Muscle of leg (tissue), 11 donors: ENCODE results near the gene PAM16. TPM values are rescaled to one million over a fixed set of nuclear protein-coding genes. Genes with fewer than 3 reads are reported as not detected.

Experiments used
- DNase-seq: peaks from one replicate; pipeline ENCODE4 v3.0.0; 2013
- H3K27ac ChIP-seq: one replicate; pipeline ENCODE4 v1.5.1; 2013; ENCODE audit warnings: mild to moderate bottlenecking, low read length, control low read depth
- H3K27me3 ChIP-seq: one replicate; pipeline ENCODE4 v1.6.1; 2013; ENCODE audit warnings: low read length; ENCODE audit not compliant: control insufficient read depth, insufficient read depth
- H3K36me3 ChIP-seq: one replicate; pipeline ENCODE4 v1.6.1; 2013; ENCODE audit warnings: low read length; ENCODE audit not compliant: control insufficient read depth, insufficient read depth
- H3K4me1 ChIP-seq: one replicate; pipeline ENCODE4 v1.6.1; 2013; ENCODE audit warnings: low read length; ENCODE audit not compliant: control insufficient read depth, insufficient read depth
- H3K4me3 ChIP-seq: one replicate; pipeline ENCODE4 v1.5.1; 2013; ENCODE audit warnings: low read length, control low read depth
- H3K9me3 ChIP-seq: replicated peaks from 2 replicates; pipeline ENCODE4 v1.6.1; 2013; ENCODE audit warnings: low read depth, low read length; ENCODE audit not compliant: control insufficient read depth
- WGBS: methylation state at CpG from one replicate; pipeline ENCODE4 v1.1.5; 2013; ENCODE audit warnings: missing lambda C conversion rate; ENCODE audit not compliant: insufficient coverage; 5-methylcytosine and 5-hydroxymethylcytosine counted together
- polyA plus RNA-seq, 8 donors: library from polyadenylated mRNA; unstranded; fragments of 120-200 nt; gene quantifications; one replicate each; pipeline versions ENCODE4 v1.2.1 to v1.2.3, GENCODE V29; 2013; ENCODE audit warnings: inconsistent platforms in 1 of 8, low replicate concordance in 1 of 8; ENCODE audit not compliant: insufficient read length in 8 of 8, insufficient read depth in 1 of 8
- total RNA-seq: library from RNA; stranded (reverse); fragments of 120-200 nt; gene quantifications from one replicate; pipeline ENCODE4 v1.2.4, GENCODE V29; 2013

Gene PAM16
- total and polyA plus RNA-seq, 9 donors, result 22.1 to 34.0 (median 27.8) TPM

GRCh38 chr16:4377573-4378154 is 26.5 kb upstream of the PAM16 start:
- no peak overlapping the region for H3K27ac ChIP-seq
- 53% methylated on average over 6 of the region's 12 CpGs for WGBS
- no peaks in the 10 kb centered on the region for H3K9me3 ChIP-seq
- DNase-seq, result no peak
- H3K27me3 ChIP-seq, result no peaks in the 10 kb centered on the region
- peaks cover 29% of the 10 kb centered on the region for H3K36me3 ChIP-seq
- H3K4me1 ChIP-seq, result peaks cover 90% of the 10 kb centered on the region
- H3K4me3 ChIP-seq, result no peak overlapping the region

GRCh38 chr16:4376893-4377572 is 25.9 kb upstream of the PAM16 start:
- Histone ChIP-seq H3K9me3 (no peaks in the 10 kb centered on the region), H3K36me3 (peaks cover 23% of the 10 kb centered on the region), H3K27me3 (peaks cover 3% of the 10 kb centered on the region), H3K4me1 (peaks cover 91% of the 10 kb centered on the region), H3K4me3 (no peak overlapping the region), H3K27ac (peak overlapping the region; percentile 85)
- 60% methylated on average over 11 of the region's 27 CpGs for WGBS
- DNase-seq, result no peak

GRCh38 chr16:4376126-4376892 is 25.2 kb upstream of the PAM16 start:
- 10% methylated on average over 22 of the region's 31 CpGs for WGBS
- H3K27ac ChIP-seq, result peak overlapping the region; percentile 85
- DNase-seq, result peak; percentile 90
- peaks cover 17% of the 10 kb centered on the region for H3K36me3 ChIP-seq
- peaks cover 5% of the 10 kb centered on the region for H3K27me3 ChIP-seq
- H3K4me3 ChIP-seq, result peak overlapping the region; percentile 8
- peaks cover 86% of the 10 kb centered on the region for H3K4me1 ChIP-seq
- no peaks in the 10 kb centered on the region for H3K9me3 ChIP-seq

- DNase-seq, result no peak
- peak overlapping the region; percentile 85 for H3K27ac ChIP-seq
- peaks cover 11% of the 10 kb centered on the region for H3K36me3 ChIP-seq
- H3K9me3 ChIP-seq, result no peaks in the 10 kb centered on the region
- no peak overlapping the region for H3K4me3 ChIP-seq
- peaks cover 5% of the 10 kb centered on the region for H3K27me3 ChIP-seq
- H3K4me1 ChIP-seq, result peaks cover 86% of the 10 kb centered on the region
- 75% methylated on average over 11 of the region's 15 CpGs for WGBS
Measured at GRCh38 chr16:4375717-4376116, 24.6 kb upstream of the PAM16 start.

GRCh38 chr16:4373909-4374742 is 23.0 kb upstream of the PAM16 start:
- H3K4me1 ChIP-seq, result peaks cover 86% of the 10 kb centered on the region
- 9% methylated on average over 7 of the region's 30 CpGs for whole genome bisulfite sequencing
- H3K27ac ChIP-seq, result peak overlapping the region; percentile 72

GRCh38 chr16:4373356-4373908 is 22.3 kb upstream of the PAM16 start:
- WGBS, result 29% methylated on average over 1 of the region's 9 CpGs
- Histone ChIP-seq H3K4me1 (peaks cover 81% of the 10 kb centered on the region), H3K36me3 (peaks cover 2% of the 10 kb centered on the region), H3K27me3 (peaks cover 5% of the 10 kb centered on the region), H3K27ac (peak overlapping the region; percentile 72), H3K9me3 (no peaks in the 10 kb centered on the region), H3K4me3 (peak overlapping the region; percentile 52)
- DNase-seq, result no peak

More at GRCh38 chr16:4373909-4374742, 23.0 kb upstream of the PAM16 start:
- Histone ChIP-seq H3K9me3 (no peaks in the 10 kb centered on the region), H3K36me3 (peaks cover 3% of the 10 kb centered on the region), H3K27me3 (peaks cover 5% of the 10 kb centered on the region), H3K4me3 (peak overlapping the region; percentile 52)
- peak; percentile 92 for DNase-seq

- Histone ChIP-seq H3K36me3 (peaks cover 2% of the 10 kb centered on the region), H3K27me3 (peaks cover 5% of the 10 kb centered on the region), H3K4me1 (peaks cover 74% of the 10 kb centered on the region), H3K27ac (peak overlapping the region; percentile 3), H3K4me3 (peak overlapping the region; percentile 52), H3K9me3 (no peaks in the 10 kb centered on the region)
- 26% methylated on average over 2 of the region's 10 CpGs for WGBS
- no peak for DNase-seq
Measured at GRCh38 chr16:4372578-4373355, 21.6 kb upstream of the PAM16 start.

GRCh38 chr16:4372001-4372577 is 21.0 kb upstream of the PAM16 start:
- Histone ChIP-seq H3K4me1 (peaks cover 69% of the 10 kb centered on the region), H3K27ac (peak overlapping the region; percentile 3)
- 2% methylated on average over 24 of the region's 43 CpGs for WGBS

More at GRCh38 chr16:4372001-4372577, 21.0 kb upstream of the PAM16 start:
- Histone ChIP-seq H3K4me3 (peak overlapping the region; percentile 52), H3K36me3 (peaks cover 2% of the 10 kb centered on the region), H3K9me3 (no peaks in the 10 kb centered on the region), H3K27me3 (peaks cover 5% of the 10 kb centered on the region)
- no peak for DNase-seq
